IMR-90 (cell line): ENCODE data around the gene CAMTA1. TPM values are rescaled to one million over a fixed set of nuclear protein-coding genes. Genes with fewer than 3 reads are reported as not detected.

Source experiments
- ATAC-seq: fragments of 200-7000 bp; cut with Tn5 transposase; 2 replicates; pipeline ENCODE4 v1.9.1; 2020; ENCODE audit warnings: low read depth, mild to moderate bottlenecking, moderate library complexity
- BruUV-seq: library from RNA; stranded (reverse); fragments of 400-500 nt; replicated peaks from 2 replicates; lab custom pipeline; 2021; lab: Mats Ljungman, UMichigan
- CTCF ChIA-PET: fragments of 300-600 bp; formaldehyde crosslinking; extraction: SDS; loops from one replicate; lab custom pipeline; 2021; ENCODE audit warnings: antibody characterized with exemption; lab: Yijun Ruan, JAX
- POLR2A ChIA-PET: fragments of 300-600 bp; sonication (Branson Sonifier 250); formaldehyde crosslinking; loops from one replicate; lab custom pipeline; 2022; ENCODE audit warnings: antibody characterized with exemption; ENCODE audit not compliant: unreplicated experiment; lab: Charles Lee
- DNase-seq: peaks from one replicate; pipeline ENCODE4 v3.0.0; 2013
- H2AFZ ChIP-seq: replicated peaks from 2 replicates; pipeline ENCODE3; 2013; ENCODE audit warnings: low read length, mild to moderate bottlenecking; ENCODE audit not compliant: poor library complexity
- H2AK5ac ChIP-seq: 2 replicates; pipeline ENCODE4 v1.6.1; 2013; ENCODE audit warnings: low read depth, low read length, inconsistent platforms
- H2AK9ac ChIP-seq: replicated peaks from 2 replicates; pipeline ENCODE3; 2013; ENCODE audit warnings: mild to moderate bottlenecking, low read depth, low read length, moderate library complexity; ENCODE audit not compliant: poor library complexity
- H2BK120ac ChIP-seq: 2 replicates; pipeline ENCODE4 v1.6.1; 2013; ENCODE audit warnings: low read depth, low read length, inconsistent platforms
- H2BK15ac ChIP-seq: 3 replicates; pipeline ENCODE4 v1.6.1; 2013; ENCODE audit warnings: low read depth, low read length, inconsistent platforms
- H2BK20ac ChIP-seq: 2 replicates; pipeline ENCODE4 v1.6.1; 2013; ENCODE audit warnings: low read depth, mild to moderate bottlenecking, inconsistent platforms, low read length, moderate library complexity
- H2BK5ac ChIP-seq: 2 replicates; pipeline ENCODE4 v1.6.1; 2013; ENCODE audit warnings: mild to moderate bottlenecking, low read depth, low read length, inconsistent platforms; ENCODE audit not compliant: poor library complexity, severe bottlenecking
- H3K14ac ChIP-seq: replicated peaks from 2 replicates; pipeline ENCODE4 v1.6.1; 2013; ENCODE audit warnings: low read depth, low read length, inconsistent platforms
- H3K18ac ChIP-seq: 2 replicates; pipeline ENCODE4 v1.6.1; 2013; ENCODE audit warnings: low read depth, low read length, control low read depth
- H3K23ac ChIP-seq: 2 replicates; pipeline ENCODE4 v1.6.1; 2013; ENCODE audit warnings: low read depth, low read length, inconsistent platforms
- H3K27ac ChIP-seq: 2 replicates; pipeline ENCODE4 v1.5.1; 2013; ENCODE audit warnings: mild to moderate bottlenecking, control low read depth, low read length; ENCODE audit not compliant: insufficient read depth
- H3K27me3 ChIP-seq: 2 replicates; pipeline ENCODE4 v1.6.1; 2013; ENCODE audit warnings: low read length; ENCODE audit not compliant: control insufficient read depth, insufficient read depth
- H3K36me3 ChIP-seq: 2 replicates; pipeline ENCODE4 v1.6.1; 2013; ENCODE audit warnings: low read length, mixed read lengths; ENCODE audit not compliant: control insufficient read depth, insufficient read depth
- H3K4ac ChIP-seq: 2 replicates; pipeline ENCODE4 v1.6.1; 2013; ENCODE audit warnings: low read depth, low read length, inconsistent platforms
- H3K4me1 ChIP-seq: 2 replicates; pipeline ENCODE4 v1.6.1; 2013; ENCODE audit warnings: low read length, mixed read lengths; ENCODE audit not compliant: control insufficient read depth, insufficient read depth
- H3K4me2 ChIP-seq: 2 replicates; pipeline ENCODE4 v1.6.1; 2013; ENCODE audit warnings: low read depth, mild to moderate bottlenecking, control low read depth, low read length, moderate library complexity
- H3K4me3 ChIP-seq: 2 replicates; pipeline ENCODE4 v1.5.1; 2013; ENCODE audit warnings: low read depth, mild to moderate bottlenecking, control low read depth, low read length, moderate library complexity; ENCODE audit not compliant: insufficient read depth
- H3K56ac ChIP-seq: 2 replicates; pipeline ENCODE4 v1.6.1; 2013; ENCODE audit warnings: low read length, inconsistent platforms; ENCODE audit not compliant: insufficient read depth; ENCODE audit errors: extremely low read depth
- H3K79me1 ChIP-seq, 2 experiments: 2 replicates each; pipeline ENCODE4 v1.6.1; 2013; ENCODE audit warnings: low read length in 2 of 2, inconsistent platforms in 1 of 2, low read depth in 1 of 2
- H3K9ac ChIP-seq: 2 replicates; pipeline ENCODE4 v1.6.1; 2013; ENCODE audit warnings: low read depth, low read length, control low read depth
- H3K9me1 ChIP-seq: 2 replicates; pipeline ENCODE4 v1.6.1; 2013; ENCODE audit warnings: low read length, inconsistent platforms; ENCODE audit not compliant: insufficient read depth
- H3K9me3 ChIP-seq: 2 replicates; pipeline ENCODE4 v1.6.1; 2013; ENCODE audit warnings: low read length; ENCODE audit not compliant: control insufficient read depth, insufficient read depth
- H4K20me1 ChIP-seq: 2 replicates; pipeline ENCODE4 v1.6.1; 2013; ENCODE audit warnings: low read length, inconsistent platforms; ENCODE audit not compliant: insufficient read depth
- H4K5ac ChIP-seq: 2 replicates; pipeline ENCODE4 v1.6.1; 2013; ENCODE audit warnings: mild to moderate bottlenecking, low read depth, low read length, control low read depth
- H4K8ac ChIP-seq, 2 experiments: 2 replicates each; pipeline ENCODE4 v1.6.1; 2013; ENCODE audit warnings: low read depth in 2 of 2, low read length in 2 of 2, control low read depth in 1 of 2, inconsistent platforms in 1 of 2
- H4K91ac ChIP-seq: 2 replicates; pipeline ENCODE4 v1.6.1; 2013; ENCODE audit warnings: low read depth, low read length, inconsistent platforms; ENCODE audit not compliant: insufficient read depth
- BHLHE40 ChIP-seq: fragments of 150-350 bp; IDR thresholded peaks from 2 replicates; pipeline ENCODE4 v1.6.1; 2016; ENCODE audit warnings: mild to moderate bottlenecking, low read depth, low read length
- CHD1 ChIP-seq: IDR thresholded peaks from 2 replicates; pipeline ENCODE4 v1.6.1; 2012; ENCODE audit warnings: low read depth, low read length, improper control_type of control experiment
- FOS ChIP-seq: fragments of 150-350 bp; IDR thresholded peaks from 2 replicates; pipeline ENCODE4 v1.6.1; 2016; ENCODE audit warnings: low read depth, low read length
- MAFK ChIP-seq: IDR thresholded peaks from 2 replicates; pipeline ENCODE4 v1.6.1; 2012; ENCODE audit warnings: low read depth, low read length, improper control_type of control experiment
- MAZ ChIP-seq: IDR thresholded peaks from 2 replicates; pipeline ENCODE4 v1.6.1; 2012; ENCODE audit warnings: low read depth, mild to moderate bottlenecking, low read length, improper control_type of control experiment, moderate library complexity, borderline replicate concordance
- NFE2L2 ChIP-seq: fragments of 150-350 bp; IDR thresholded peaks from 2 replicates; pipeline ENCODE4 v1.6.1; 2016; ENCODE audit warnings: low read depth, mild to moderate bottlenecking, low read length
- RFX5 ChIP-seq: IDR thresholded peaks from 2 replicates; pipeline ENCODE4 v1.8.0; 2012; ENCODE audit warnings: low read depth, mild to moderate bottlenecking, low read length, moderate library complexity
- WGBS, 2 experiments: methylation state at CpG; one replicate each; pipeline versions ENCODE4 v1.1.5 to v1.1.7; 2013; ENCODE audit warnings: missing lambda C conversion rate in 2 of 2; ENCODE audit not compliant: insufficient read length in 1 of 2; ENCODE audit errors: extremely low coverage in 2 of 2; 5-methylcytosine and 5-hydroxymethylcytosine counted together
- dilution Hi-C: fragments of 300-500 bp; cut with HindIII; formaldehyde crosslinking; loops from one replicate; pipeline ENCODE4 v1.14.3; 2018; ENCODE audit warnings: low sequenced_read_pairs; ENCODE audit not compliant: unreplicated experiment
- in situ Hi-C: fragments of 300-500 bp; cut with MboI; formaldehyde crosslinking; loops from 3 replicates; pipeline ENCODE4 v1.14.3; 2019; ENCODE audit warnings: low sequenced_read_pairs, inconsistent platforms, mixed read lengths
- intact Hi-C: fragments of 100-400 bp; cut with micrococcal nuclease; formaldehyde crosslinking; loops from 2 replicates; pipeline ENCODE4 v1.10.0; 2022
- polyA plus RNA-seq, 3 experiments: library from polyadenylated mRNA; depleted of rRNA; stranded (reverse); fragments of >200 nt; gene quantifications; 2 replicates each; pipeline ENCODE4 v1.2.3, GENCODE V29; 2012; ENCODE audit warnings: low replicate concordance in 1 of 3
- total RNA-seq: library from RNA; depleted of rRNA; stranded (reverse); fragments of >200 nt; gene quantifications from 2 replicates; pipeline ENCODE4 v1.2.3, GENCODE V29; 2012
- TF ChIP-seq, protein P1 (sequence below): fragments of 150-350 bp; IDR thresholded peaks from 2 replicates; pipeline ENCODE4 v1.6.1; 2017; ENCODE audit warnings: mild to moderate bottlenecking, antibody characterized with exemption, low read length, low read depth

The CAMTA1 gene
- total and polyA plus RNA-seq, 2 of the 4 experiments (the other 2 are of a cell fraction): 35.5 to 74.3 TPM

GRCh38 chr1:7538849-7539768 is 753.9 kb downstream of the CAMTA1 start:
- Histone ChIP-seq H2AK9ac (no peak overlapping the region), H3K14ac (no peak overlapping the region), H2BK20ac (no peak overlapping the region), H2BK15ac (no peak overlapping the region), H2AK5ac (no peak overlapping the region), H3K23ac (no peak overlapping the region), H3K9me3 (peaks cover 2% of the 10 kb centered on the region; the same call in 1 of the 2 replicates), H2AFZ (peak overlapping the region; percentile 24), H3K27ac (no peak overlapping the region), H3K9ac (no peak overlapping the region), H3K18ac (no peak overlapping the region), H3K4me1 (no peaks in the 10 kb centered on the region), H4K5ac (no peak overlapping the region), H3K27me3 (no peaks in the 10 kb centered on the region), H3K4me3 (no peak overlapping the region), H2BK120ac (no peak overlapping the region), H4K20me1 (no peaks in the 10 kb centered on the region), H4K91ac (no peak overlapping the region), H4K8ac (no peak overlapping the region), H3K9me1 (no peaks in the 10 kb centered on the region), H3K79me1 (no peaks in the 10 kb centered on the region), H3K4me2 (no peak overlapping the region), H3K36me3 (no peaks in the 10 kb centered on the region), H3K4ac (no peak overlapping the region), H3K56ac (no peak overlapping the region), H2BK5ac (no peak overlapping the region)
- 93% methylated on average over 3 of the region's 10 CpGs; no CpG with 5 or more reads in 1 of the 2 experiments for WGBS, 2 experiments
- POLR2A ChIA-PET: no interaction called here
- BruUV-seq: no TSS peak
- TF ChIP-seq MAFK (no peak), RFX5 (no peak), CHD1 (no peak), NFE2L2 (no peak), MAZ (no peak), BHLHE40 (no peak), FOS (no peak)
- TF ChIP-seq, protein P1, sequence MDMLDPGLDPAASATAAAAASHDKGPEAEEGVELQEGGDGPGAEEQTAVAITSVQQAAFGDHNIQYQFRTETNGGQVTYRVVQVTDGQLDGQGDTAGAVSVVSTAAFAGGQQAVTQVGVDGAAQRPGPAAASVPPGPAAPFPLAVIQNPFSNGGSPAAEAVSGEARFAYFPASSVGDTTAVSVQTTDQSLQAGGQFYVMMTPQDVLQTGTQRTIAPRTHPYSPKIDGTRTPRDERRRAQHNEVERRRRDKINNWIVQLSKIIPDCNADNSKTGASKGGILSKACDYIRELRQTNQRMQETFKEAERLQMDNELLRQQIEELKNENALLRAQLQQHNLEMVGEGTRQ: no peak
- CTCF ChIA-PET: no interaction called here
- in situ Hi-C loops (no loop called here), dilution Hi-C loops (no loop called here), intact Hi-C loops (no loop called here)
- no peak for DNase-seq
- no peak for ATAC-seq
